PFSK-1 (cell line): ENCODE data around the gene TRIM34.

Experiments
- POLR2AphosphoS5 ChIP-seq: IDR thresholded peaks from 2 replicates; pipeline ENCODE4 v1.6.1; 2012; ENCODE audit warnings: low read depth, mild to moderate bottlenecking, control low read depth, low read length, moderate library complexity
- SIN3A ChIP-seq: IDR thresholded peaks from 2 replicates; pipeline ENCODE4 v1.6.1; 2012; ENCODE audit warnings: mild to moderate bottlenecking, low read length, moderate library complexity, borderline replicate concordance; ENCODE audit not compliant: insufficient read depth
- TF ChIP-seq, protein P1 (sequence below), 2 experiments: IDR thresholded peaks; 2 replicates each; pipeline versions ENCODE4 v1.6.1 to v1.8.0; 2011 to 2012; ENCODE audit warnings: low read depth in 2 of 2, low read length in 2 of 2, control low read depth in 1 of 2, inconsistent platforms in 1 of 2, mild to moderate bottlenecking in 1 of 2, moderate library complexity in 1 of 2; ENCODE audit not compliant: insufficient read depth in 1 of 2

DNA sequence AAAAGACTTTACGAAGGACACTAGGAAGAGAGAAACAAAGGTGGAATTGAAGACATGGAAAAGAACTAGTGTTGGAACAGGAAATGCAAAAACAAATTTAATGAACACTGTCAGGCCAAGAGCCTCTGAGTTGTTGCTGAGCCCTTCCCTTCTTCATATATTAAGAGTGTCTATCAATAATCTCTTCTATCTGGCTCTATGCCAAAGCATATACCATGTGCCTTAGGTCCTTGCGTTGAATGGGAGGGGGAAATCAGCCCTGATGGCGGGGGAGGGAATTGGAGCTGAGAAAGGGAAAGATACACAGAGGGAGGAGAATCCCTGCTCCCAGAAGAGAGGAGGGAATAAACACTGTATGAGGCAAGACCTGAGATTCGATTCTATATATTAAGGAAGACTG, 49.6 kb upstream of the TRIM34 start:
- TF ChIP-seq POLR2AphosphoS5 (no peak), SIN3A (no peak)
- TF ChIP-seq, protein P1, sequence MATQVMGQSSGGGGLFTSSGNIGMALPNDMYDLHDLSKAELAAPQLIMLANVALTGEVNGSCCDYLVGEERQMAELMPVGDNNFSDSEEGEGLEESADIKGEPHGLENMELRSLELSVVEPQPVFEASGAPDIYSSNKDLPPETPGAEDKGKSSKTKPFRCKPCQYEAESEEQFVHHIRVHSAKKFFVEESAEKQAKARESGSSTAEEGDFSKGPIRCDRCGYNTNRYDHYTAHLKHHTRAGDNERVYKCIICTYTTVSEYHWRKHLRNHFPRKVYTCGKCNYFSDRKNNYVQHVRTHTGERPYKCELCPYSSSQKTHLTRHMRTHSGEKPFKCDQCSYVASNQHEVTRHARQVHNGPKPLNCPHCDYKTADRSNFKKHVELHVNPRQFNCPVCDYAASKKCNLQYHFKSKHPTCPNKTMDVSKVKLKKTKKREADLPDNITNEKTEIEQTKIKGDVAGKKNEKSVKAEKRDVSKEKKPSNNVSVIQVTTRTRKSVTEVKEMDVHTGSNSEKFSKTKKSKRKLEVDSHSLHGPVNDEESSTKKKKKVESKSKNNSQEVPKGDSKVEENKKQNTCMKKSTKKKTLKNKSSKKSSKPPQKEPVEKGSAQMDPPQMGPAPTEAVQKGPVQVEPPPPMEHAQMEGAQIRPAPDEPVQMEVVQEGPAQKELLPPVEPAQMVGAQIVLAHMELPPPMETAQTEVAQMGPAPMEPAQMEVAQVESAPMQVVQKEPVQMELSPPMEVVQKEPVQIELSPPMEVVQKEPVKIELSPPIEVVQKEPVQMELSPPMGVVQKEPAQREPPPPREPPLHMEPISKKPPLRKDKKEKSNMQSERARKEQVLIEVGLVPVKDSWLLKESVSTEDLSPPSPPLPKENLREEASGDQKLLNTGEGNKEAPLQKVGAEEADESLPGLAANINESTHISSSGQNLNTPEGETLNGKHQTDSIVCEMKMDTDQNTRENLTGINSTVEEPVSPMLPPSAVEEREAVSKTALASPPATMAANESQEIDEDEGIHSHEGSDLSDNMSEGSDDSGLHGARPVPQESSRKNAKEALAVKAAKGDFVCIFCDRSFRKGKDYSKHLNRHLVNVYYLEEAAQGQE (IDR thresholded peaks at IDR 0.05; ENCODE audit: insufficient read depth in 1 of 2, low read depth in 2 of 2, low read length in 2 of 2): no peak
